Stimulated activated CD4-positive, alpha-beta T cell treated with anti-CD3 and anti-CD28 coated beads, Interleukin-12 subunit alpha, Interleukin-12 subunit beta, amount 100 ng/mL, for 48 hours (primary cell): ENCODE results near the gene SPATA32.
"Not testable (repeated sequence)": the region's sequence is repeated elsewhere in the genome, so short reads cannot be mapped to it uniquely, and the experiment has no call there.

Source experiments
- DNase-seq, 3 donors: peaks; one replicate each; pipeline ENCODE4 v3.0.0-alpha.2; 2020; ENCODE audit warnings: low read depth in 2 of 3, low spot score in 1 of 3

The SPATA32 gene, protein sequence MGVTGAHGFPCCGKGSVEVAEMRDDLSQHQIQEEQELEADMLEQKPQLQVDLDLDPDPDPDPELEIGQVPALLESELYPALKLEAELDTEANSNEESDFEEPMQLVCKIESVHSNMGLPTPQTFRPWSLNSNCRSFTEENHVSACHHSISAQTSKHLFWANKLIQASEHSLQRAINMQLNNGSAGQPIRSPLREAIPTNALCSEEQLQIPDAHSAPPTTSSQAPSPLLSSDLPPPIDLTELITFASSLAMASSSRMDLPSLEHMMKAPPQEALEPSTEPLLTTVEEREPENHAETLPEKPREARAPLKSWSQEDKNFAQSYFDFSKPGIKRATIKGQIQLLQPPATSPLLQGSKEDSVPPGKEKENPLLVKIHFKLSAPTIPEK

DNA sequence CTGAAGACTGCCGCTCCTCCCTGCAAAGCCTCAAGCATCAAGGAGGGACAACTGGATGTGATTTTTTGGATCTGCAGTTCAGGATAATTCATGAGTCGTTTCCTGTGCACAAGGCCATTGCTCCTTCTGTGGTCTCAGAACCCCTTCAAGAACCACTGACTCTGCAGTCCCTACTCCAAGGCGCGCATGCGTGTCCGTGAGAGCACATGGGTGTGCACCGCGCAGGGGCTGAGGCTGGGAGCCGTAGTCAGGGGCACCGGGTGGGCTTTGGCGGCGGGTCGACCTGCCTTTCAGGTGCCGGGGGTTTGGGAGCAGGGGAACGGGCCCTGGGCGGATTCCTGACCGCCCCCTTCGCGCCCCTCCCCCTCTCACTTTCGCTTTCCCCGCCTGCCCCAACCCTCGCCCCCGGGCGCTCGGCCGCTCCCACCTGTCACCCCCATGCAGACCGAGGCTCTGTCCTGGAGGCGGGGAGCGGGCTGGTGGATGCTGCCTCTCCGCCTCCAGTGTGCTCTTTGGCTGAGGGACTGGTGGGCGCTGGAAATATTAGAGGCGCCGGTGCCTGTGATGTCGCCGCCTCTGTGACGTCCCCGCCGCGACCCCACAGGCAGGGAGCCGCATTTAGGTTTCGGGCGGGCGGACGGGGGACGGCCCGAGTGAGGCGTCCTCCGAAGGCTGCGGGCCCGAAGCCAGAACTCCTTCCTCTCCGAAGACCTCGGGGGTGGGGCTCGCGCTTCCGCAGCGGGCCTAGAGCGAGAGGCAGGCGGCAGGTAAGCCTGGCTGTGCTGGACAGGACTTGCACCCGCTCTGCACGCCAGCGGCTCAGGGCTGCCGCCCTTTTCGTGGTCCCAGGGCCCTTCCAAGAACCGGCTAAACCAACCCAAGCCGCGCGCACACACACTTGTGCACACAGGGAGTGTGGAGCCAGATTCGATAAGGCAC is at the start of gene SPATA32:
Gene SPATA32, minus strand, starts transcription at position 518 of the 939 bp plus-strand sequence. Its CDS starts 78 bp downstream, at position 440.
- peak; percentile 33 to 49 (median 38) for DNase-seq

DNA sequence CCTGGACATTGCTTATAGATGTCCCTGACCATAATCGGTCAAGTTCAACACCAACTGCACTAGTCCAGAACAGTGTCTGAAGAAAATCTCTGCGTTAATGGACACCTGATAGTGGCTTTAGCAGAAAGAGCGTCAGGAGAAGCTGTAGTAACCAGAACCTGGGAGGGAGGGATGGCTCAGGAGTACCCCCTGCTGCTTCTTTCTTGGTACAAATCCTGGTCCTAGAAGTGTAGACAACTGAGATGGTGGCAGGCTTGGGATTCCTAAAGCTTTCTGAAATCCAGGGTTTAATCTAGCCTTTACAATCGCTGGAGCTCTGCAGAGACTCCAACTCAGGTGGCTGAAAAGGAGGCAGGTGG is 49.5 kb upstream of the SPATA32 start:
- no peak for DNase-seq

DNA sequence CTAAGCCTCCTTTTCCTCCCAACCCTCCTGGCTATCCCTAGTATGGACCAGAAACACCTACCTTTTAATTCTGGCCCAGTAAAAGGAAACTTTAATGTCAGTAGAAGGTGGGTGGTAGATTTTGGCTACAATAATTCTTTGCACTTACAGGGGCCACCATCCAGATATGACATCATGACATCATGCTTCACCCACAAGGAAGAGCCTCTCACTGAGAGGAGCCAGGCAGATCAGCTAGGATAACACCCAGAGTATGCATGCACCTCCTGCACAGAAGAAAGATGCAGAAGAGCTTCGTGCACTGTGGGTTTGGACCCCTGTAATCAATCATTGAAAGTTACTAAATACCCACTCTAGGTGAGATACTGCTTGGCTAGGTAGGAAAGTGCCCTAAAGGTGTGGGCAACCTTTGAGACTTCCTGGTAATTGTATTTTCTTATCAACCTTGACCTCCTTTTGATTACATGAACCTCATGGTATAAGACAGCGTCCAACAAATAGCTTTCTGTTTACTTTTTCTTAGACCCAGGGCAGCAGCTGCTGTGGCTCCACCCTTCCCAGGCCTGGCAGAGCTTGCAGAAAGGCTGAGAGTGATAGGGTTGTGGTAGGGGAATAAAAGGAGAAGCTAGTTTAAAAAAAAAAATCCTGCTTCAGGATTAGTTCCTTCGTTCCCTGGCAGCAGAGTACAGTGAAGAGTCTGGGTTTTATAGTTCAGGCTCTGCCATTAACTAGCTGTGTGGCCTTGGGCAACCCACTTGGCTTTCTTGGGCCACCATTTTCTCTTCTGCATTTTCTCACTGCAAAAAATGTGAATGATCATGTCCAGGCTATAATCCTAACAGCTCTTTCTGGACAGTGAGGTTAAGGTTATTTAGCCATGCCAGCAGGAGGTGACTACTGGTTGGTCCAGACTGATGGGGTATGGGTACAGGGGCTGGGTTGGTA is 48.8 kb upstream of the SPATA32 start:
- no peak for DNase-seq

DNA sequence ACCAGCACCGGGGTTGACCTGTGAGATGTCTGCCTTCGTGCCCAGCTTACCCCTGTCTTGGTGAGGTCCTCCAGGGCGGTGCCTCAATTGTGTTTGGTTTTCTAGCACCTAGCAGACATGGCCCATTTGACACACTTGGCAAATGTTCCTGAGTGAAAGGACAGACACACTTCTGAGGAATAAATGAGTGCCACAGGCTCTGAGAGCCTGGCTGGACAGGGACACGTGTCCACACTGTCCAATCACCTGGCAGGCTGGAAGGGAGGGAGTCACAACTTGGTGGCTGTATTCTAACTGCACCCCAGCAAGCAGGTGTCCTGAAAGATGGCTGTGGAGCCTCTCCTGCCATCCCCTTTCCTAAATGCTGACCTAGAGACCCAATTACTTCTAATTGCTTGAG is 47.5 kb upstream of the SPATA32 start:
- no peak for DNase-seq

DNA sequence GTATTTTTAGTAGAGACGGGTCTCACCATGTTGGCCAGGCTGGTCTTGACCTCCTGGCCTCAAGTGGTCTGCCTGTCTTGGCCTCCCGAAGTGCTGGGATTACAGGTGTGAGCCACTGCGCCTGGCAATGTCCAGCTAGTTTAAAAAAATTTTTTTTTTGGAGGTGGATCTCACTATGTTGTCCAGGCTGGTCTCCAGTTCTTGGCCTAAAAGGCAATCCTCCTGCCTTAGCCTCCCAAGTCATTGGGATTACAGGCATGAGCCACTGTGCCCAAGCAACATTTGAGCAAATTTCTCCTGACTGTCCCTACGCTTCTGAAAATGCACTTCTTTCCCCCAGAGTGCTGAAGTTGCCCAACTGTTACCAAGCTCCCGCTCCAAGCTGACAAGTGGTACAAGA is 46.9 kb upstream of the SPATA32 start:
- DNase-seq = no peak

DNA sequence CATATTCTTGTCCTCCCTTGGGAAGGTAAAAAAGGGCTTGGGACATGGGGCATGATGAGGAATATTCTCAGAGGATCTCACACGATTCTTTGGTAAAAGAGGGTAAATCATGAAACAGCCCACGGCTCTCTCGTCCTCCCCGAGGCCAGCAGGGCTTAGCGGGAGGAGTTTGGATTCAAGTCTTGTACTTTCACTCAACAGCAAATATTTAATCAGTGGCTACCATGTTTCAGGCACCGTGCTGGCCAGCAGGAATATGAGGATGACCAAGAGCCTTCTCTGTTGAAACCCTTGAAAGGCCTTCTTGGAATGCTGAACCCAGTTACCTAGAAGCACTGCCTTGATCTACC is 46.1 kb upstream of the SPATA32 start:
- DNase-seq = no peak

DNA sequence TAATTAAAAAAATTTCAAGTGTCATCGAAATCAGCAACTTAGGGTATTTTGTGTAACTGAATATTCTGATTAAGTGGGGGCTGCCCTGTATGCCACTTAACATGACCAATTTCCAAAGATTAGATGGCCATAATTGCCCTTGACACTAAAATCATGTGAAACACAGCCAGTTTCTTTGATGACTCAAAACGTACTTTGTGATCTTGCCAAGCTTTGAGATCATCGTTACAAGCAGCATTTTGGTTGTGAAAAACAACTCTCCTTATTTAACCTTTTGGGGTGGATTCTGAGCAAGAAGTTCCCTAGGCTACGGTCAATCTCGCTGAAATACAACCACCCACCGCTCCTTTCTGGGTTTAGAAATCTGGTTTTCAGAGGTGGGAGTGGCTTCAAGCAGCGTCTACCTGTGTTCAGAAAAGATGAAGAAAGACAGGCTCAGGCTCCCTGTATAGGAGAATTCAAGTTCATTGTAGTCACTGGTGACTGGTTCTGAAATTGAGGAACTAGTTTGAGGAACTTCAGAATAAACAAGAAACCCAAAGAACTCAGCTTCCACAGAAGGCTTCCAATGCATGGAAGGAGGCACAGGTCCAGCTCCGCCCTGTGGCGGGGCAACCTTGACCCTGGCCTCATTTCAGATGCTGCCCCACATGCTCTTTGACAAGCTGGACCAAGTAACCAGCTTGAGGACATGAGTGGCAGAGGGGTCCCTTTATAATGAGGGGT is 45.6 kb upstream of the SPATA32 start:
- DNase-seq = peak in 2 of 3 donors; percentile 63 to 73

DNA sequence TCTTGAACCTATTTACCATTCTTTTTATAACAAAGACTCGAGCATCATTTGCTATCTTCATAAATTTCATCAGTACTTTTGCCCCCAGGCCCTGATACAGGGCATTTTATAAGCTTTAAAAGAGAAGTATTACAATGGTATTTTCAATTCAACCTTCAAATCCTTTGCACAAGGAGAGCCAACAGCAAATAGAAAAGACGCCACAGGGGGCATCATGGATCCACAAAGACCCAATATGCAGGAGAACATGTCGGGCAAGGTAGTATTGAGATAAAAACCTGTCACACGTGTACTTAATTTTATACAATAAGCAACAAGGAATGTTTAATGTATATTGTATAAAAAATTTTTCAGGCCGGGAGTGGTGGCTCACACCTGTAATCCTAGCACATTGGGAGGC is 44.7 kb upstream of the SPATA32 start:
- DNase-seq = no peak

DNA sequence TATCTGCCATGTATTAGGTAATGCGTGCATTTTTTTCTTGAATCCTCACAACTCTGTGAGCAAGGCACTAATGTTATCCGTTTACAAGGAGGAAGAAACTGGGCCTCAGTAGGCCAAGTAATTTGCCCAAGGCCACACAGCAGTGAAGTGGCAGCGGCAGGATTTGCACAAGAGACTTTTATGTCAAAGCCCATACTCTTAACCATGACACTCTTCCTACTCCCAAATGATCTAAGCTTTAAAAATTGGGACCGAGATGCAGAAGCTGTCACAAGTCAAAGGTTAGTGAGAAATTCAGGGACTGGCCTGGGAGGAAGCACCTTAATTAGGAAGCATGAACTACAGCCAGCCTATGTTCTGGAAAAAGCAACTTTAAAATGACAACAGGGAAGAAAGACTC is 44.2 kb upstream of the SPATA32 start:
- no peak for DNase-seq

DNA sequence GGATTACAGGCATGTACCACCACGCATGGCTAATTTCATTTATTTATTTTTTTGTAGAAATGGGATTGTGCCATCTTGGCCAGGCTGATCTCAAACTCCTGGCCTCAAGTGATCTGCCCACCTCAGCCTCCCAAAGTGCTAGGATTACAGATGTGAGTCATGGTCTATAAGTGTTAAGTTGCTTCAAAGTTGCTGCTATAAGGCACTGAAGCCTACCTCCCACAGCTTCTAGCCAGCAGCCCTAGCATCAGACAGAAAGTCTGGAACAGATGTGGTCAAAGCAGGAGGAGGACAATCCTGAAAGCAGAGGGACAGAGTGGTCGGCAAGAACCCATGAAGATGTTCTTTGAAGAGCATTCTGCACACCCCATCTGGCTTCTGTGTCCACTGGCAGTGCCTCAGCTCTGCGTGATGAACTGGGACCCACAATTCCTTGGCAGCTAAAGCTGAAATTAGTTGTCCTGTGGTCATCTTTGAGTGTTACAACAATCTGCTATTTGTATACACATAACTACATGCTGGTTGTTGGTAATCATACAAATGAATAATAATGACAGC is 43.7 kb upstream of the SPATA32 start:
- DNase-seq = no peak

DNA sequence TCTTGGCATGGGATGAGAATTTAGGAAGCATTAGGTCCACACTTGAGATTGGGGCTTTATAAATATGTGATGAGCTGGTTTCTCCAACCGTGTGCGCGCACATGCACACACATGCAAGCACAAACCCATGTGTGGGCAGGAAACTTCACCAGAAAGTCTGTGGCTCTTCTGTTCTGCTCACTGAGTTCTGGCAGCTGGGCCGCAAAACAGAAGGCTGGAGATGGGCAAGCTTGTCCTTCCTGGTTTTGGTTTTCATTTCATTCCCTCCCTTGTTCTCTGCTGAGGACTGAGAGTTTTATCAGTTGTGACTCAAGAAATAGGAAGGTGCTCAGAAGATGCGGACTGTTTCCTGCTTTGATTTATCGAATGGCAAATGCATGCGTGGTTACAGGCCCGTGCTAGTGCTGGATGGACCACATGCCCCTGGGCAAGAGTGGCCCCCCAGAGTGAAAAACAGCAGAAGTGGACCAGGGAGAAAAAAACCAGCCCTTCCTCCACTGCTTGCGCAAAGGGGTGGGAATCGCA is 40.8 kb upstream of the SPATA32 start:
- DNase-seq = no peak

DNA sequence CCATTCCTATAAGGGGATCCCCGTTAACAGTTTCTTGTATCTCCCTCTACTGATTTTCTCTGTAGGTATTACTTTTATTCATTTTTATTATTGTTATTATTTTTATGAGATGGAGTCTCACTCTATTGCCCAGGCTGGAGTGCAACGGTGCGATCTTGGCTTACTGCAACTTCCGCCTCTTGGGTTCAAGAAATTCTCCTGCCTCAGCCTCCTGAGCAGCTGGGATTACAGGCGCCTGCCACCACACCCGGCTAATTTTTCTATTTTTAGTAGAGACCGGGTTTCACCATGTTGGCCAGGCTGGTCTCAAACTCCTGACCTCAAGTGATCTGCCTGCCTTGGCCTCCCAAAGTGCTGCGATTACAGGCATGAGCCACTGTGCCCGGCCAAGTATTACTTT is 40.3 kb upstream of the SPATA32 start:
- DNase-seq = not testable (repeated sequence)

DNA sequence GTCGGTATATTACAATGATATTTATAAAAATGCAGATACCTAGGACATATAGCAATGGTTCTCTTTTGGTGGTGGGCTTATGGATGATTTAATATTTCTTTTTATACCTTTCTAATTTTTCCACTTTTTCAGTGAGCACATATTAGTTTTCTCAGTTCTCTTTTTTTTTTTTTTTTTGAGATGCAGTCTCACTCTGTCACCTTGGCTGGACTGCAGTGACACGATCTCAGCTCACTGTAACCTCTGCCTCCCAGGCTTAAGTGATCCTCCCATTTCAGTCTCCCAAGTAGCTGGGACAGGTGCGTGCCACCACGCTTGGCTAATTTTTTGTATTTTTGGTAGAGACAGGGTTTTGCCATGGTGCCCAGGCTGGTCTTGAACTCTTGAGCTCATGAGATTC is 39.8 kb upstream of the SPATA32 start:
- DNase-seq = no peak

DNA sequence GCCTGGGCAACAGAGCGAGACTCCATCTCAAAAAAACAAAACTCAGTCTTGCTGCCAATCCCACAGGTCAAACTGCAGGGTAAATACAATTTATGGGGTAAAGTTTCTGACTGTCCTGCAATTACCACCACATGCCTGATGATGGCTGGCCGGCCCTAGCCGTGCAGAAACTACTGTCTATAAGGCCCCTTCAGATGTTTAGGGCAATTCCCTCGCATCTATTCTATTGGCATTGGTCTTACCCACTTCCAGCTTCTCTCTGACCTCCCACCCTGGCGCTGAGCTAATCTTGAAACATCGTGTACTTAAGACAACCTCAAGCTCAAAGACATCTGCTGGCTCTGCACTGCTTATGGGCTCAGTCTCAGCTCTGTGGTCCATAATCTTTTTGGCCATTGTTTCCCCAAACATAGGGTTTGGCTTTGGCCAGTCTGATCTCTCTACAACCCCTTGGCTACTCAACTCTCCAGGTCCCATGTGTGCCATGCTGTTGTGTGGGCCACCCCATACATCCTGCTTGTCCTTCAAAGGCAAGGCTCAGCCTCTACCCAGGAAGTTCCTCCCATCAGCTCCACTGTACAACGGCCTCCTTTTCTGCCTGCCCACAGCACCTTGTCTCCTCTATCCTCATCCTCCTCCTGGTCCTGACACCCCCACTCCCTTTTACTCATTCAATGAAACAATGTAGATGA is 38.3 kb upstream of the SPATA32 start:
- DNase-seq = no peak

DNA sequence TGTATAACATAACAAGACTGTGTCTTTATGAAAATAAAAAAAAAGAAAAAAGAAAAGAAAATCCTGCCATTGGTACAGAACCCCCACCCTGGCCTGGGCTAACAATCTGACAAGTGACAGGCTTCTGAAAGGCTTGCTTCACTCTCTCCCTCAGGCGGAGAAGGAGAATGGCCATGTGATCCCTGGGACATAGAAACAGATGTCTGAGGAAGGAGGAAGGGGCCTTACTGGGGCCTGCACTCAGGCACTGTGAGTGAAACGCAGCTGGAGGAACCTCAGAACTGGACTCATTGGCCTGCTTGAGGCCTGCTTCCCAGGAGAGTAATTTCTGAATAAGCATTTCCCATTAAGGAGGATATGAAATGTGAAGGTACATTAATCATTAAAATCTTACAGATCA is 37.5 kb upstream of the SPATA32 start:
- no peak for DNase-seq

DNA sequence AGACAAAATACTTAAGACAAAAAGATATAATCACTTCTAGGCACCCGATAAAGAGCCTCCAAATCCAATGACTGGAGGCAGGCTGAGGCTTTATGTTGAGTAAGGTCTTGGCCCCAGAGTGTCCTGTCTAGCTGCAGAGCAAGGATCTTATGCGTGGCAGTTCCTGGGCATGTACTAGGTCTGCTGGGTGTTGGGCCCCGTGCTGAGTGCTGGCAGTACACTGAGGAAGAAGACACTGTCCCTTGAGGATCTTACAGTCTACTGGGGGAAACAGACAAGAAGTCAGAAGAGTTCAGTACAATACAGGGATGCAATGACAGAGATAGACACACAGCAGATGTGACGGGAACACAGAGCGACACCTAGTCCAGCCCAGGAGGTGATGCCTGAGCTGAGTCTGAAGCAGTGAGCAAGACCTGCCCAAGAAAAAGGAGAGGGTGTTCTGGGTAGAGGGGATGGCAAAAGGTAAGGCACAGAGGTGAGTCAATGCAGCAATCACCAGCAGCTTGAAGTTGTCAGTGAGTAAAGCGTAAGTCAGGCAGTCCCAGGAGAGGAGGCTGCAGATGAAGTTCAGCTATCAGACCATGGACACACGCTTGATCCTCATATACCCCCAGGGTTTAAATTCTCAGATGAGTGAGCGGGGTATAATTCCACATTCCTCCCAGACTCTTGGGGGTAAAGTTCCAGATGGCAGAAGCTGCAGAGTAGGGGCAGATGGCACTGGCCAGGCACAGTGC is 36.8 kb upstream of the SPATA32 start:
- no peak for DNase-seq

DNA sequence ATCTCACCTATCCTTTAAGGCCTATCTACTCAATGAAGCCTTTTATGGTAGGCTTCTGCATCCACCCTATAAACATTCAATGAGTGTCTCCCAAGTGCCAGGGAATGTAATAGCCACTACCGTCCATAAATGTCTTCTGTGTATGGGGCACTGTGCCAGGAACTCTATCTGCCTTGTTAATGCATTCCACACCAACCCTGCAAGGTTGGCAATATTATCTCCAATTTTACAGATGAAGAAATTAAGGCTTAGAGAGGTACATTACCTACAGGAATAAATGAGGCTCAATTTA is 34.9 kb upstream of the SPATA32 start:
- DNase-seq = no peak

DNA sequence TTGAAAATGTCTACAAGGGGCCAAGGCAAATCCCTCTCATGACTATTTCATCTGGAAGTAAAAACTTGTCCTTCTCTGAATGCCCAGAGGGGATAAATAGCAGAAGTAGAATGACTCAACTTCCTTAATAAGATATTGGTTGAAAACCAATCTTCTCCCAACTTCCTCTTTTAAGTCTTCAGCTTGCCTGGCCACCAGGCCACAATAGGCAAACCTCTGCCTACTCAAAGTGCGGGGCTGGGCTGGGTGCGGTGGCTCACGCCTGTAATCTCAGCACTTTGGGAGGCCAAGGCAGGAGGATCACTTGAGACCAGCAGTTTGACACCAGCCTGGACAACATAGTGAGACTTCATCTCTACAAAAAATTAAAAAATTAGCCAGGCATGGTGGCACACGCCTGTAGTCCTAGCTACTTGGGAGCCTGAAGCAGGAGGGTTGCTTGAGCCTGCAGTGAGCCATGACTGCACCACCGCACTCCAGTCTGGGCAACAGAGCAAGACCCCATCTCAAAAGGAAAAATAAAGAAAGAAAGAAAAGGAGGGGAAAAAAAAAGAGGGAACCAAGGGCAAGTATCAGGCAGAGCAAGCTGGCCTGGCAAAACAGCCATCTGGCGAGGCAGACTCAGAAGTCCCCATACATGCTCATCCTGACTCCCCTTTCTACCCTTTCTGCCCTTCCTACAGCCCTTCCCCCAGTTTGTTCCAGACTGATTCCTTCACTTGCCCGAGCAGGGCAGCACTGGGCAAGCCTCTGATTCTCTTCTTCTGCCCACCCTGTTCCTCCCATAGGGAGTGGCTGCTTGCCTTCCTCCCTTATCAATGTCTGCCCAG is 34.3 kb upstream of the SPATA32 start:
- DNase-seq = no peak
